Karpas-422 (cell line): Measurements from ENCODE around the gene RASGEF1B. TPM values are rescaled to one million over a fixed set of nuclear protein-coding genes. Genes with fewer than 3 reads are reported as not detected.
A peak's percentile ranks its signal among the peaks of the same experiment; 100 is the strongest.

Experiments used
- DNase-seq: peaks from one replicate; pipeline ENCODE4 v3.0.0-alpha.2; 2015
- H2AFZ ChIP-seq: fragments of 200-600 bp; sonication (generic); 2 replicates; pipeline ENCODE4 v1.6.1; 2014; ENCODE audit warnings: antibody characterized with exemption, low read length, mixed read lengths
- H3K27ac ChIP-seq: fragments of 200-600 bp; sonication (generic); 2 replicates; pipeline ENCODE4 v1.5.1; 2014; ENCODE audit warnings: mild to moderate bottlenecking, low read length, moderate library complexity
- H3K27me3 ChIP-seq: fragments of 200-600 bp; sonication (generic); 2 replicates; pipeline ENCODE4 v1.6.1; 2014; ENCODE audit warnings: low read length, mixed read lengths
- H3K36me3 ChIP-seq: fragments of 200-600 bp; sonication (generic); 2 replicates; pipeline ENCODE4 v1.6.1; 2014; ENCODE audit warnings: low read length, mixed read lengths; ENCODE audit not compliant: insufficient read depth
- H3K4me1 ChIP-seq: fragments of 200-600 bp; sonication (generic); 2 replicates; pipeline ENCODE4 v1.6.1; 2014; ENCODE audit warnings: mild to moderate bottlenecking, low read length, mixed read lengths
- H3K4me2 ChIP-seq: fragments of 200-600 bp; sonication (generic); 2 replicates; pipeline ENCODE4 v1.6.1; 2014; ENCODE audit warnings: low read length, low read depth, mild to moderate bottlenecking; ENCODE audit not compliant: poor library complexity, severe bottlenecking
- H3K4me3 ChIP-seq: fragments of 200-600 bp; sonication (generic); 2 replicates; pipeline ENCODE4 v1.5.1; 2014; ENCODE audit warnings: mild to moderate bottlenecking, antibody characterized with exemption, low read length, mixed read lengths
- H3K79me2 ChIP-seq: fragments of 200-600 bp; sonication (generic); 2 replicates; pipeline ENCODE4 v1.6.1; 2014; ENCODE audit warnings: mild to moderate bottlenecking, low read length, mixed read lengths
- H3K9ac ChIP-seq: fragments of 200-600 bp; sonication (generic); 2 replicates; pipeline ENCODE4 v1.6.0; 2014; ENCODE audit warnings: low read length
- H3K9me2 ChIP-seq: fragments of 200-600 bp; sonication (generic), shearing (Covaris generic); replicated peaks from 2 replicates; pipeline ENCODE4 v1.6.0; 2014; ENCODE audit warnings: mild to moderate bottlenecking, low read length, moderate library complexity; ENCODE audit not compliant: insufficient read depth
- H3K9me3 ChIP-seq: fragments of 300-700, 200-600 bp; sonication (generic); 2 replicates; pipeline ENCODE4 v1.6.1; 2014; ENCODE audit warnings: low read length, mixed read lengths
- H4K20me1 ChIP-seq: fragments of 200-600 bp; sonication (generic); 2 replicates; pipeline ENCODE4 v1.6.1; 2014; ENCODE audit warnings: mild to moderate bottlenecking, antibody characterized with exemption, low read length, low read depth; ENCODE audit not compliant: insufficient read depth
- total RNA-seq: library from RNA; depleted of rRNA; stranded (reverse); fragments of >200 nt; shearing (Covaris generic); gene quantifications from 2 replicates; pipeline ENCODE4 v1.2.3, GENCODE V29; 2014; ENCODE audit warnings: low replicate concordance

Gene RASGEF1B
- total RNA-seq, 1 experiment from 2014 or later: 1.6 TPM

GRCh38 chr4:81466841-81467671 is 4.7 kb downstream of the RASGEF1B start:
- Histone ChIP-seq H3K36me3 (no peaks in the 10 kb centered on the region), H3K9me3 (no peaks in the 10 kb centered on the region), H3K9me2 (no peaks in the 10 kb centered on the region), H3K27me3 (no peaks in the 10 kb centered on the region), H3K9ac (no peak overlapping the region), H3K4me2 (no peak overlapping the region), H3K79me2 (no peaks in the 10 kb centered on the region), H3K27ac (no peak overlapping the region), H2AFZ (no peak overlapping the region), H4K20me1 (no peaks in the 10 kb centered on the region), H3K4me1 (peaks cover 14% of the 10 kb centered on the region), H3K4me3 (no peak overlapping the region)
- peak; percentile 82 for DNase-seq

GRCh38 chr4:81465406-81466340 is 6.0 kb downstream of the RASGEF1B start:
- Histone ChIP-seq H3K4me1 (peaks cover 6% of the 10 kb centered on the region), H3K9me3 (no peaks in the 10 kb centered on the region), H3K4me3 (no peak overlapping the region), H3K36me3 (no peaks in the 10 kb centered on the region), H3K27me3 (no peaks in the 10 kb centered on the region), H3K4me2 (no peak overlapping the region), H3K79me2 (no peaks in the 10 kb centered on the region), H3K9ac (no peak overlapping the region), H4K20me1 (no peaks in the 10 kb centered on the region), H3K9me2 (no peaks in the 10 kb centered on the region), H2AFZ (no peak overlapping the region), H3K27ac (no peak overlapping the region)
- DNase-seq: no peak

- H3K9me2 ChIP-seq: no peaks in the 10 kb centered on the region
- no peaks in the 10 kb centered on the region for H3K9me3 ChIP-seq
- no peaks in the 10 kb centered on the region for H3K36me3 ChIP-seq
- no peak overlapping the region for H3K4me3 ChIP-seq
- H3K79me2 ChIP-seq: no peaks in the 10 kb centered on the region
- no peak for DNase-seq
- H2AFZ ChIP-seq: no peak overlapping the region
- no peaks in the 10 kb centered on the region for H3K27me3 ChIP-seq
- H3K4me2 ChIP-seq: no peak overlapping the region
- no peak overlapping the region for H3K27ac ChIP-seq
- H3K4me1 ChIP-seq: no peaks in the 10 kb centered on the region
- H4K20me1 ChIP-seq: no peaks in the 10 kb centered on the region
- H3K9ac ChIP-seq: no peak overlapping the region
Observed at GRCh38 chr4:81460834-81461233, 10.9 kb downstream of the RASGEF1B start.

- H2AFZ ChIP-seq: no peak overlapping the region
- DNase-seq: no peak
- no peak overlapping the region for H3K4me3 ChIP-seq
- H3K9me3 ChIP-seq: no peaks in the 10 kb centered on the region
- H4K20me1 ChIP-seq: no peaks in the 10 kb centered on the region
- no peaks in the 10 kb centered on the region for H3K79me2 ChIP-seq
- H3K9ac ChIP-seq: no peak overlapping the region
- H3K4me2 ChIP-seq: no peak overlapping the region
- no peaks in the 10 kb centered on the region for H3K9me2 ChIP-seq
- H3K27me3 ChIP-seq: no peaks in the 10 kb centered on the region
- no peaks in the 10 kb centered on the region for H3K4me1 ChIP-seq
- H3K36me3 ChIP-seq: no peaks in the 10 kb centered on the region
- no peak overlapping the region for H3K27ac ChIP-seq
Observed at GRCh38 chr4:81460191-81460701, 11.5 kb downstream of the RASGEF1B start.

- Histone ChIP-seq H3K4me2 (no peak overlapping the region), H3K79me2 (no peaks in the 10 kb centered on the region), H3K9ac (no peak overlapping the region), H3K9me2 (no peaks in the 10 kb centered on the region), H3K36me3 (no peaks in the 10 kb centered on the region), H3K27ac (no peak overlapping the region), H3K9me3 (no peaks in the 10 kb centered on the region), H3K4me3 (no peak overlapping the region), H3K27me3 (no peaks in the 10 kb centered on the region), H3K4me1 (0 out of 2 replicates have a peak, but pooled peaks cover 5% of the 10 kb centered on the region), H4K20me1 (no peaks in the 10 kb centered on the region), H2AFZ (no peak overlapping the region)
- no peak for DNase-seq
Observed at GRCh38 chr4:81459228-81459627, 12.5 kb downstream of the RASGEF1B start.

- DNase-seq: no peak
- no peaks in the 10 kb centered on the region for H4K20me1 ChIP-seq
- no peaks in the 10 kb centered on the region for H3K36me3 ChIP-seq
- 0 out of 2 replicates have a peak, but pooled peaks cover 5% of the 10 kb centered on the region for H3K4me1 ChIP-seq
- no peak overlapping the region for H3K4me2 ChIP-seq
- no peaks in the 10 kb centered on the region for H3K79me2 ChIP-seq
- H3K9me2 ChIP-seq: no peaks in the 10 kb centered on the region
- H3K4me3 ChIP-seq: no peak overlapping the region
- H3K9ac ChIP-seq: no peak overlapping the region
- H2AFZ ChIP-seq: no peak overlapping the region
- no peak overlapping the region for H3K27ac ChIP-seq
- no peaks in the 10 kb centered on the region for H3K9me3 ChIP-seq
- H3K27me3 ChIP-seq: no peaks in the 10 kb centered on the region
Observed at GRCh38 chr4:81457921-81458520, 13.7 kb downstream of the RASGEF1B start.

GRCh38 chr4:81457345-81457744 is 14.4 kb downstream of the RASGEF1B start:
- 0 out of 2 replicates have a peak, but pooled peaks cover 5% of the 10 kb centered on the region for H3K4me1 ChIP-seq
- no peaks in the 10 kb centered on the region for H3K27me3 ChIP-seq
- no peaks in the 10 kb centered on the region for H3K9me3 ChIP-seq
- H3K9me2 ChIP-seq: no peaks in the 10 kb centered on the region
- H2AFZ ChIP-seq: no peak overlapping the region
- no peak overlapping the region for H3K4me2 ChIP-seq
- H3K9ac ChIP-seq: no peak overlapping the region
- H4K20me1 ChIP-seq: no peaks in the 10 kb centered on the region
- DNase-seq: no peak
- no peaks in the 10 kb centered on the region for H3K79me2 ChIP-seq
- no peaks in the 10 kb centered on the region for H3K36me3 ChIP-seq
- no peak overlapping the region for H3K27ac ChIP-seq
- no peak overlapping the region for H3K4me3 ChIP-seq
